Stimulated activated CD4-positive, alpha-beta T cell treated with anti-CD3 and anti-CD28 coated beads, Interleukin-15, amount 100 ng/mL, for 24 hours (primary cell): ENCODE measurements around the gene DNAJC18.
"Not testable (repeated sequence)": the region's sequence is repeated elsewhere in the genome, so short reads cannot be mapped to it uniquely, and the experiment has no call there.

Experiments
- DNase-seq: peaks from one replicate; pipeline ENCODE4 v3.0.0-alpha.2; 2020

DNAJC18 gene

GRCh38 chr5:139460455-139460854, 21.1 kb upstream of the DNAJC18 start:
- DNase-seq = no peak

DNA sequence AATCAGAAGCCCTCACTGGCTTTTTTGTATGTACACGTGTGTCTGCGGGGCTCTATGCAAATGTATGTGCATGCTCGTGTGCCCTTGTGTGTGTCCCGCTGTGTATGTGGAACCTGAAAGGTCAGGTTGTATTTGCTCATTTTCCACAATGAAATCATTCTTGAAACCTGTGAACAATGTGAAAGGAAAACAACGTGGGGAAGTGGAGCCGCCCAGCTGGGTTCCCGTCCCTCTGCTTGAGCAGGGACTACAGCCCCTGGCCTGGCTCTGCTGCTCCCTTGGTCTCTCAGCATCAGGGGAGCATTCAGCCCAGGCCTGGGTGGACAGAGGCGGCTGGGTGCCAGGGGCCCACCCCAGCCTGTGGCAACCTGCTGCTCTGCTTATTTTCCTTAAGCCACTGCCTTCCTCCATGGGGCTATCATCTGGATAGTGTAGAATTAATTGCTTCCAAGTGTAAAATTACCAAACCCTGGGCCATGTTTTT, 20.2 kb upstream of the DNAJC18 start:
- peak; percentile 69 for DNase-seq

DNA sequence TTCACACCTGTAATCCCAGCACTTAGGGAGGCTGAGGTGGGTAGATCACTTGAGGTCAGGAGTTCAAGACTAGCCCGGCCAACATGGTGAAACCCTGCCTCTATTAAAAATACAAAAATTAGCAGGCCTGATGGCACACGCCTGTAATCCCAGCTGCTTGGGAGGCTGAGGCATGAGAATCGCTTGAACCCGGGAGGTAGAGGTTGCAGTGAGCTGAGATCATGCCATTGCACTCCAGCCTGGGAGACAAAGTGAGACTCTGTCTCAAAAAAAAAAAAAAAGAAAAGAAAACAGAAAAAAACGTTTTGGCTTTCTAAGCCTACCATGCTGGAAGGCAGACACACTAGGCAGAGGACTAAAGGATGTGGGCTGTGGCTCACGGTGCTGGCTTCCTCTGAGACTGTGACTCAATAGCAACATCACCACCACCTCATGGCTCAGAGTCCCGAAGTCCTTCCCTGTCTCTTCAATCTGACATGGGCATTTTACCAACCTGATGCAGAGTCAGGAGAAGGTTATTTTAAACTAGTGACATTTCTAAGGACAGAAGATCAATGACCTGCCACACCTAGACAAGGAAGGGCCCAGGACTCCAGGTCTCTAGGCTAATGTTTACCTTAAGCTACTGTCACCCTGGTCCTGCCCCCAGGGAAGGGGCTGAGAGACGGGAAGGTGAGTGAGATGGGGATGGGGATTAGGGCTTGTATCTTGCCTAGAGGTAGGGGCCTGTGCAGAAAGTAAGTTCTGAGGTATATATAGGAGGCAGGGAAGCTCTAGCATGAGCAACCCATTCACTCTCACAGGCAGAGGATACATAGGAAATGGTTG, 19.5 kb upstream of the DNAJC18 start:
- DNase-seq = peak; percentile 84

GRCh38 chr5:139457653-139458306, 18.5 kb upstream of the DNAJC18 start:
- DNase-seq = no peak

GRCh38 chr5:139457241-139457640, 17.9 kb upstream of the DNAJC18 start:
- no peak for DNase-seq

DNA sequence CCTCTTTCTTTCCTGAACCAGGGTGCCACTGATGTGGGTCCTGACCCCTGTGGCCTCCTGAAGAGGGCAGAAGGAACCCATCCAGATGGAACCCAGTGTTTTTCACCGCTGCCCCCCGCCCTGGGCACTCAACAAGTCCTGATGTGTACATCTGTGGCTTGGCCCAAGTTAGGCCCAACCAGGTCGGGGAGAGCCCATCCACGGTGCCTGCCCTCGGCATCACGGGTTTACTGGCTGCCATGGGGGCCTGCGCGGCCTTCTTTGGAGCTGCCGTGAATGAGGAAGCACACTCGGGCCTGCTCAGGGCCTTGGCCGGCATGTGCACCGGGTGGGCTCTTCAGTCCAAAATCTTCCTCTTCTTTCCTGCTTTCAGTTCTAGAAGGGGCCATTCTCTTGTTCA, 17.5 kb upstream of the DNAJC18 start:
- no peak for DNase-seq

DNA sequence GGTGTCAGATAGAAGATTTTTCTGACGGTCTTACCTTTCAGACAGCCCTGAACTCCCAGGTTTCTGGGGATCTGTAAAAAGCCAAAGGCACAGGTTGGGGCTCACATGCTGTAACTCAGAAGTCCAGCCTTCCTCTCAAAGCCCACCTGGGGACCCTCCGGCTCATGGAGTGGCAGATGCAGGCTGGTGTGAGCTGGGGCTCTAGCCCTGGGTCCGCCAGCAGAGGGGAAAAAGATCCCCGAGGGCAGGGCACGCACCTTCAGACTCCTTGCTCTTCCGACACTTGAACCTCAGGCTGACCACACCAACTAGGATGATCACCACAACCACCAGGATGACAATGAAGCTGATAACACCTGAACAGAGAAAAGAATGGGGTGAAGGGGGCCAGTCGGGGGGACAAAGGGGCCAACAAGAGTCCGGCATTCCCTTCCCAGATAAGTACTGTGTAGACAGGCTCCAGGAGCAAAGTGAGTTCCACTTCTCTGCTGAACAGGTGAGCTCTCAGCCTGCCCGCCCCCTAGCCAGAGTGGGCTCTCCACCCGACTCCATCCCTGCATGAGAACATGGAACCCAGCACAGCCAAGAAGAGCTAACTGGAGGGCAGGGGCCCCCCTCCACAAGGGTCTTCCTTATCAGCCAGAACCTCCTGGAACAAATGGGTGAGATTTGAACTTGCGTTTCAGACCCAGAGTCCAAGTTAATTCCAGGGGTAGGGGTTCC, 15.4 kb upstream of the DNAJC18 start:
- no peak for DNase-seq

GRCh38 chr5:139453683-139454567, 14.6 kb upstream of the DNAJC18 start:
- no peak for DNase-seq

- DNase-seq = no peak
Observed at GRCh38 chr5:139451878-139452660, 12.7 kb upstream of the DNAJC18 start.

DNA sequence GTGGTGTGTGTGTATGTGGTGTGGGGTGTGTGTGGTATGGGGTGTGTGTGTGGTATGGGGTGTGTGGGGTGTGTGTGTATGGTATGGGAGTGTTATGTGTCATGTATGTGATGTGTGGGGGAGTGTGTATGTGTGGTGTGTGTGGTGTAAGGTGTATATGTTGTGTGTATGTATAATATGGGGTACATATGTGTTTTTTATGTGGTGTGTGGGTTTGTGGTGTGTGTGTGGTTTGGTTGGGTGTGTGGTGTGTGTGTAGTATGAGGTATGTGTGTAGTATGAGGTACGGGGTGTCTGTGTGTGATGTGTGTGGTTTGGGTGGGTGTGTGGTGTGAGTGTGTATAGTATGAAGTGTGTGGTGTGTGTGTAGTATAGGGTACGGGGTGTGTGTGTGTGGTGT, 11.9 kb upstream of the DNAJC18 start:
- DNase-seq = no peak

GRCh38 chr5:139446956-139447779, 7.8 kb upstream of the DNAJC18 start:
- peak; percentile 62 for DNase-seq

GRCh38 chr5:139445325-139446170, 6.2 kb upstream of the DNAJC18 start:
- no peak for DNase-seq

- no peak for DNase-seq
Observed at GRCh38 chr5:139443831-139444453, 4.6 kb upstream of the DNAJC18 start.

- DNase-seq = not testable (repeated sequence)
Observed at GRCh38 chr5:139440416-139440815, 1.1 kb upstream of the DNAJC18 start.

DNA sequence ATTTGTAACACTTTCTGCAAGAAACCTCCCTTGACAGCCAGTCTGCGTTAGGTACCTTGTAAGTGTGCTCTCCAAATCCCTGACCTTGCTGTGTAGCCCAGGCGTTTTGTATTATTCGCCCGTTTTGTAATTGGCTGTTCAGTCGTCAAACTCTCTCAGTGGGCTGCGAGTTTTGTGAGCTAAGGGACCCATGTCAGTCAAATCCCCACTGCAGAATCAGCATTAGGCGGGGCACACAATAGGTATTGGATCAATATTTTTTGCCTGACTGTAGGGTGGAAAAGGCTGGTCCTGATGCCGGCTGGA, 665 bp downstream of the DNAJC18 start:
- no peak for DNase-seq

DNA sequence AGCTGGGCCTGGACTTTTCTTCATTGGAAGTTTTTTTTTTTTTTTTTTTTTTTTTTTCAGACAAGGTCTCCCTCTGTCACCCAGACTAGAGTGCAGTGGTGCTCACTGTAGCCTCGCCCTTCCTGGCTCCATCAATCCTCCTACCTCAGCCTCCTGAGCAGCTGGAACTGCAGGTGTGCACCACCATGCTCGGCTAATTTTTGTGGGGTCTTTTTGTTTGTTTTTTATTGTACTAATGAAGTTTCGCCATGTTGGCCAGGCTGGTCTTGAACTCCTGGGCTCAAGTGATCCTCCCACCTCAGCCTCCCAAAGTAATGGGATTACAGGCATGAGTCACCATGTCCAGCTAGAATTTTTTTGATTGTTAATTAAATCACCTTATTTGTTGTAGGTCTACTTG, 3.6 kb downstream of the DNAJC18 start:
- DNase-seq = no peak

DNA sequence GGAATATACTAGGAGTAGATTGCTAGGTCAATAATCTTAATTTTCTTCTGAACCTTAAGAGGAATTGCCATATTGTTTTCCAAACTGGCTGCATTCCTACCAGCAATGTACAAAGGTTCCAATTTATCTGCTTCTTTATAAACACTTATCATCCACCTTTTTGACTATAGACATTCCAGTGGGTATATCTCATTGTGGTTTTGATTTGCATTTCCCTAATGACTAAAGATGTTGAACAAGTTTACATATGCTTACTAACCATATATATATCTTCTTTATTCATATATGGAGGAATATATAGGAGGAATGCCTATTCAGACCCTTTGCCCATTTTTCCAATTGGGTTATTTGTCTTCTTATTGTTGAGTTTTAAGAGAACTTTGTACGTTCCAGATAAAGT, 7.6 kb downstream of the DNAJC18 start:
- no peak for DNase-seq

DNA sequence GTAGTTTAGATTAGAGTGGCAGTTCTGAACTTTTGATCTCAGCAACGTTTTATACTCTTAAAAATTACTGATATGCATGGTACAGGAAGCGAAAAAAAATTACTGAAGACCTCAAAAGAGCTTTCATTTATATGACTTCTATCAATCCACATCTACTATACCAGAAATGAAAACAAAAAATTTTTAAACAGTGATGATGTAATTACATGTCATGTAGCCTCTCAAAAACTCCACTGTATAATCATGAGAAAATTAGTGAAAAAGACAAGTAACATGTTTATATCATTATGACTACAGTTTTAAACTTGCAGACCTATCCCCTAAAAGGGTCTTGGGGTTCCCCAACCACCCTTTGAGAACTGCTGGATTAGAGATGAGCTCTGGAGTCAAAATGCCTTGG, 9.3 kb downstream of the DNAJC18 start:
- DNase-seq = no peak

- DNase-seq = no peak
Observed at GRCh38 chr5:139426203-139426885, 13.0 kb downstream of the DNAJC18 start.
